Stomach (tissue), 4 donors: ENCODE measurements around the gene ANGPTL2.

Source experiments
- CTCF ChIP-seq, 7 experiments: fragments of 450-650 bp in 4 of 7; fragments of 200-600 bp in 3 of 7; sonication (generic) in 3 of 7; IDR thresholded peaks; one replicate each; pipeline ENCODE4 v1.5.1; 2016 to 2019; ENCODE audit warnings: antibody characterized with exemption in 7 of 7, control low read depth in 2 of 7, mild to moderate bottlenecking in 1 of 7
- POLR2A ChIP-seq, 4 donors: fragments of 450-650 bp; IDR thresholded peaks; one replicate each; pipeline ENCODE4 v1.6.1; 2016; ENCODE audit warnings: antibody characterized with exemption in 4 of 4, control low read depth in 2 of 4, mild to moderate bottlenecking in 1 of 4, moderate library complexity in 1 of 4
- POLR2AphosphoS5 ChIP-seq, 3 donors: sonication (generic); formaldehyde crosslinking; IDR thresholded peaks; one replicate each; pipeline ENCODE4 v1.6.1; 2016; ENCODE audit warnings: antibody characterized with exemption in 3 of 3

- no peak for TF ChIP-seq CTCF (IDR thresholded peaks at IDR 0.05)
- TF ChIP-seq POLR2A (IDR thresholded peaks at IDR 0.05), result no peak
- no peak for TF ChIP-seq POLR2AphosphoS5 (IDR thresholded peaks at IDR 0.05)
Observed at GRCh38 chr9:127132375-127132774, 9.9 kb upstream of the ANGPTL2 start.
